Stimulated activated CD8-positive, alpha-beta memory T cell treated with anti-CD3 and anti-CD28 coated beads, Interleukin-12 subunit alpha, Interleukin-12 subunit beta, amount 100 ng/mL, for 24 hours (primary cell): Measurements from ENCODE around the gene DTNB.
"Not testable (repeated sequence)": the region's sequence is repeated elsewhere in the genome, so short reads cannot be mapped to it uniquely, and the experiment has no call there.

Source experiments
- DNase-seq: peaks from one replicate; pipeline ENCODE4 v3.0.0-alpha.2; 2020; ENCODE audit errors: extremely low read depth

DTNB gene

DNA sequence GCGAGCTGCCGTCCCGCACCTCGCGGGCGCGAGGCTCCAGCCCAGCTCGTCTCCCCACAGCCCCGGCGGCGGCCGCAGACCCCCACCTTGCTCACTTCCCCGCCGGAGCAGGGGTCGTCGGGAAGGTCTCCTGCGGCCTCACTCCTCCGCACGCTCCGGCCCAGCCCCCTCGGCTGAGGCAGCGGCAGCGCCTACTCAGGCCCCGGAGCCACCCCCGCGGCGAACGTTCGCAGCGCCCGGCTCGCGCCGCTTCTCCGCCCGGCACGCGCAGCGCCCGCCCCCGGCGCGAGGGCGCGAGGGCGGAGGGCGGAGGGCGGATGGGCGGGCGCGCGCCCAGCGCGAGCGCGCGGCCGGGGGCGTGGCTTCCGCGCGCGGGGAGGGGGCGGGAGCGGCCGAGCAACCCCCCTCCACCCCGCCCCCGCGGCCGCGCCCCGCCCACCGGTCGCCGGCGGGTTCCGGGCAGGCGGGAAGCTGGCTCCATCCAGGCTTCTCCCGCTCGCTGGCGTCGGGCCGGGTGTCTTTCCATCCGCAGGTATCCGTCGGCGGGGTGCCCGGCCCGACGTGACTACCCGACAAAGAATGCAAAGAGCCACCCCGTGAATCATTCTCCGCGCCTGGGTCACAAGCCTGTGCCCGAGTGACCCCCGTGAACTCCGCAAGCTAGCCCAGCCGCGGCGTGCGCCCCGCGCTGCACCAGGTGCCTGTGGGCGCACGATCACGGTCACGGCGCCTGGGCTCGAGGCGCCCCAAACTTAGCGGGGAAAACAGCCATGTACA lies at the start of gene DTNB:
TSS of gene DTNB (minus strand) at position 278 of the 777 bp plus-strand sequence. CDS start 20,917 bp downstream, outside the sequence.
- peak; percentile 45 for DNase-seq

DNA sequence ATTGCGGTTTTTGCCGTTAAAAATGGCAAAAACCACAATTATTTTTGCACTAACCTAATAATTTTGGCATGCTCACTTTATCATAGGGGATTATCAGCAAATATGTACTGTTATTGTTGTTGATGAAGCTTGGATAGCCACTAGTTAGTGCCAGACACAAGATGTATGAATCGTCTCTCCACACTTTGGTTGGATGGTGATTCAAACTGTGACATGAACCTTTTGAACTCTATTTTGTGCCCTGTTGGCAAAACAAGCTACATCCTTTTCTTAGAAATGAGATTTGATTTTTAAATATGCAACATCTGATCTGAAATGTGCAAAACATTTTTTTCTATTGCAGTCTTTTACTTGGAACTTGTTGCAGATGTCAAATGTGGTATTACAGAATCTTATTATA lies 48.8 kb upstream of the DTNB start:
- DNase-seq = no peak

DNA sequence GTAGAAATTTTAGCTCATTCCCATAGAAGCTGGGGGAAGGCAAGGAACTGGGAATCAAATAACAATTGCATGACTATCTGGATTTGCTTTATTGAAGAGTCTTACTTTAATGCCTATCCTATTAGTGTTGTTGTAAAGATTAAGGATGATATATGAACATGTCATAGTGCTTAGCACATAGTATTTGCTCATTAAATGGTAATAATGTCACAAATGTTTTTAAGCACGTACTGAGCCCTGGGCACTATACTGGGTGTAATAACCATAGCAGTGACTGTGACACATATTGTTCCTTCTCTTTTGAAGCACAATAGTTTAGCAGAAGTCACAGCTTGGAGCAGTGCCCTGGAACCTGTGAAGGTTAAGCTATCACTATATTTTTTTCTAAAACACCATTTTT lies 47.2 kb upstream of the DTNB start:
- no peak for DNase-seq

DNA sequence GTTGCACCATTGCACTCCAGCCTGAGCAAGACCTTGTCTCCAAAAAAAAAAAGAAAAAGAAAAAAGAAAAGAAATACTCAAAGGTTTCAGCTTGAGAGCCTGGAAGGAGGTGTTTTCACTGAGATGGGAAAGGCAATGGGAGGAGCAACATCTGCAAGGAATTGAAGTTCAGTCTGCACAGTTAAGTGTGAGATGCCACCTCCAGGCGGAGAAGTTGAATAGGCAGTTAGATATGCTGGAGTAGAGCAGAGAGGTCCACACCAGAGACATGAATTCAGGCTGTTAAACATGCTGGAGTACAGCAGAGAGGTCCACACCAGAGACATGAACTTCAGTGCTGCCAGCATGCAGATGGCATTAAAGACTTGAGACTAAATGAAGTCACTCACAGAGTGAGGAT lies 41.4 kb upstream of the DTNB start:
- DNase-seq = no peak

DNA sequence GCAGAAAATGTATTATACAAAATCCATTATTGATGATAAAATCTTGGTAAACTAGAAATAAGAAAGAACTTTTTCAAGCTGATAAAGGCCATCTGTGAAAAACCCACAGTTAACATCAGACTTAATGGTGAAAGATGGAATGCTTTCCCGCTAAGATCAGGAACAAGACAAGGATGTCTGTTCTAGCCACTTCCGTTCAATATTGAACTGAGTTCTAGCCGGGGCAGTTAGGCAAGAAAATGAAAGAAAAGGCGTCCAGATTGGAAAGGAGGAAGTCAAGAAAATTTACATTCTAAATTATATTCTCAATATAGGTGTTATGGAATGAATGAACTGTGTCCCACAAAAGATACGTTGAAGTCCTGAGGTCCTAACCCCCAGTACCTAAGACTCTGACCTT lies 39.1 kb upstream of the DTNB start:
- DNase-seq = no peak

DNA sequence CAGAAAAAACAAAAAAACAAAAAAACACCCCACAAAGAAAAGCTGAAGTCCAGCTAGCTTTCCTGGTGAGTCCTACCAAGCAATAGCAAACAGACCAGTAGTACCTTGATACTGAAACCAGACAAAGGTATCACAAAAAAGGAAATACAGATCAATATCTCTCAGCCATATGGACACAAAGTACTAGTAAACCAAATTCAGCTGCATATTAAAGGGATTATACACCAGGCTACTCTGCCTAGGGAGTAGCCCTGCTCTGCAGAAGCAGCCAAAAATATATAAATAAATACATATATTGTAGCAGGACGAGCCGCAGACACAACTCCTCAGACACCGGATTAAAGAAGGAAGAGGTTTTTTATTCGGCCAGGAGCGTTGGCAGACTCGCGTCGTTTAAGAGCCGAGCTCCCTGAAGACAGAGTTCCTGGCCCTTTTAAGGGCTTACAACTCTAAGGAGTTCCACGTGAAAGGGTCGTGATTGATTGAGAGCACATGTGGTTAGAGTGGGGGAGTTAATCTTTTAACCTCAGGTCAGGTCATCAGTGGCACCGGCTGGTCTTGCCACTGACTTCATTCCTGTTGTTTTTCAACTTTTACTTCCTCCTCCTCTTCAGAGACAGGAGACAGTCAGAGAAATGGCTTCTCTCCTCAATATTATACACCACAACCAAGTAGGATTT lies 38.4 kb upstream of the DTNB start:
- DNase-seq = no peak

DNA sequence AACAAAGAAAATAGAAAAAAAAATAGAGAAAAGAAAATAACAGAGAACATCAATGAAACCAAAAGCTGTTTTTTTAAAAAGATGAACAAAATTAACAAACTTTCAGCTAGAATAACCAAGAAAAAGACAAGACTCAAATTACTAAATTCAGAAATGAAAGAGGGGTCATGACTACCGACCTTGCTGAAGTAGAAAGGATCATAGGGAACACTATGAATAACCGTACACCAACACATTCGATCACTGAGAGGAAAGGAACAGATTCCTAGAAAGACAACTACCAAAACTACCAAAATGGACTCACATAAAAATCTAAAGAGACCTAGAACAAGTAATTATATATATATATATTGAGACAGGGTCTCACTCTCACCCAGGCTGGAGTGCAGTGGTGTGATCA lies 37.4 kb upstream of the DTNB start:
- no peak for DNase-seq

DNA sequence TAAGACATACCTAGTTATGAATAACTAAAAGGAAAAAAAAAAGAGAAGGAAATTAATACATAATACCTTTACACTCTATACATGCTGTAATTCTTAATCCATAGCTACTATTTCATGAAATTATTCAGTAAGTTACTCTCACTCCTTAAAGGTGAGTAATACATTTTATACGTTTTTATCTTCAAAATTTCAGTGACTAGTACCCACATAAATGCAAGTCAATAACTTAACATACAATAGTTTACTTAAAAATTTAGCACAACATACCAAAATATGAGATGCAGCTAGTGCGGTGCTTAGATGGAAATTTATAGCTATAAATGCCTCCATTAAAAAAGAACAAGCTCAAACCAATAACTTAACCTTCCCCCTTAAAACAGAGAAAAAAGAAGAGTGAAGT lies 36.0 kb upstream of the DTNB start:
- DNase-seq = no peak

DNA sequence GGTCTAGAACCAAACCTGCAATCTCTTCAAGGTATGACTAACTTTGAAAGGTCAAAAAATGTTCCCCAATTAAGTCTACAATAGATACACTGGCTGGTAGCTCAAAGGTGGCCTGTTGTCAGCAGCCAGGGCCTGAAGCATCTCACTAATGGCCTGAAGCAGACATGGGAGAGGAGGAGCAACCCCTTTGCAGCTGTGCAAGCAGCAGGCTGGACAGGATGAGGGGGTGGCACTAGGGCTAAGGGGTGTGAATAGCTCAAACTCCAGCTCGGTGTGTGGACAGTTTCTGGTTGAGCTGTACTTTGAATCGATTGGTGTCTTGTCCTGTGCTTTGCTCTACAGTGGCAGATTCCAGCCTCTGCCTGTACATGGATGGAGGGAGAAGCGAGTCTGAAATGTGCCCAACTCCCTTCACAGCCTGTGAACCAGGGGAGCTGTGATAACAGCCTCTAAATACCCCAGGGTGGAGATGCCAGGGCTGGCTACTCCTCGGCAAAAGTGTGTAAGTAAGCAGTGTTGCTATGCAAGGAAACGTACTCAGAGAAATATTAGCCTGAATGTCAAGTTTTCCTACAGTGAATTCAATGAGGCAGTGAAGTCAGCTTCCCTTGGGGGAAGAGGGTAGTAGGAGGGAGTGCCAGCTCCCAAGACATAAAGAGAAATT lies 34.7 kb upstream of the DTNB start:
- DNase-seq = no peak

DNA sequence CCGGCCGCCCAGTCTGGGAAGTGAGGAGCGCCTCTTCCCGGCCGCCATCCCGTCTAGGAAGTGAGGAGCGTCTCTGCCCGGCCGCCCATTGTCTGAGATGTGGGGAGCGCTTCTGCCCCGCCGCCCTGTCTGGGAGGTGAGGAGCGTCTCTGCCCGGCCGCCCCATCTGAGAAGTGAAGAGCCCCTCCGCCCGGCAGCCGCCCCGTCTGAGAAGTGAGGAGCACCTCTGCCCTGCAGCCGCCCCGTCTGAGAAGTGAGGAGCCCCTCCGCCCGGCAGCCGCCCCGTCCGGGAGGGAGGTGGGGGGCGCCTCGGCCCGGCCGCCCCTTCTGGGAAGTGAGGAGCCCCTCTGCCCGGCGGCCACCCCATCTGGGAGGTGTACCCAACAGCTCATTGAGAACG lies 32.2 kb upstream of the DTNB start:
- DNase-seq = not testable (repeated sequence)

DNA sequence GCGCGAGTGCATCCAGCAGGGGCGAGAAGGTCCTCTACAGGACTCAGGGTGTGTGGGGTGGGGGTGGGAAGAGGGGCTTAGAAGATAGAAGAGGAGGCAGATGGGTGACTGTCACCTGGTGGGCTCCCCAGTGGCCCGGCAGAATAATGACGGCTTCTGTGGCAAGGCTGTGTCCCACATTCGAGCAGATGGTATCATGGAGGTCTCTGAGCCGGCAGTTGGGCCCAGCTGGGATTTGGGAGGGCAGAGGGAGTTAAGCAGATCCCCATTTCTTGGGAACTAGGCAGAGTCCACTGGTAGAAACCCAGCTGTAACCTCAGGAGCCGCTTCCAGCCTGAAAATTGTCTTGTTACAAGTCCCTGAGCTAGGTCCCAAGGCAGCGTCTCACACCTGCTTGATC lies 28.4 kb upstream of the DTNB start:
- DNase-seq = no peak

DNA sequence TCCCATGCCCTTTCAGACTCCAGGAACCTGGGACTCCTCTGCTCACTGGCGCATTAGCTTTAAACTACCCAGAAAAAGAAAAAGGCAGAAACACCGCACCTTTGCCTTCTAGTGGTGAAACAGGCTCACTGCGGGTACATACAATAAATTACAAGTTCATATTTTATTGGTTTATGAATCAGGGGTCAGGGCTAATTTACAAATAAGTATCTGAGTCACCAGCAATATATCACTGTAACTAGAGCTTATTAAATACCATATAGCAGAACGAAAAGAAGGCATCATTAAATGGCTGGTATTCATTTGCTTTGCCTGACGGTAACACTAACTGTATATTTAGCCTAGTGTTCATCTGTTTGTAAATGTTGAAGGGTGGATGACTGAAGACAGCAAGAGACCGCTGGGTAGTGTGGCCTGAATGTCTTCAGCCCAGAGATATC lies 26.9 kb upstream of the DTNB start:
- no peak for DNase-seq

DNA sequence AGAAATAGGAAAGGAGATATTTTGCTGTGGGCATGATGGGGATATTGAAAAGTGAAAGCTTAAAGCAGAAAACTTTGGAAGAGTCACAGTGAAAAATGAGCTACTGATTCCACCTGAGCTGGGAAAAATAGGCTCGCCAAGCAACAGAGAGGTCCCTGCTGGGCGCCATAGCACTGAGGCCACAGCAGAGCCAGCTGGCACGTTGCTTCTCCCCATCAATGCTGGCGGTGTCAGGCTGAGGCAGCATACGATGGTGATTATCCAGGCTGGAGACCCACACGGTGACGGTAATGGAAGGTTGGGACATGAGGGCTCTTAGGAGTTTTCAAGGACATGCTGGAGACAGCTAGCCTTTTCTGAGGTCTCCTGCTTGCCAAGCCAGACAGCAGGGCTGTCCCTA lies 25.8 kb upstream of the DTNB start:
- no peak for DNase-seq

DNA sequence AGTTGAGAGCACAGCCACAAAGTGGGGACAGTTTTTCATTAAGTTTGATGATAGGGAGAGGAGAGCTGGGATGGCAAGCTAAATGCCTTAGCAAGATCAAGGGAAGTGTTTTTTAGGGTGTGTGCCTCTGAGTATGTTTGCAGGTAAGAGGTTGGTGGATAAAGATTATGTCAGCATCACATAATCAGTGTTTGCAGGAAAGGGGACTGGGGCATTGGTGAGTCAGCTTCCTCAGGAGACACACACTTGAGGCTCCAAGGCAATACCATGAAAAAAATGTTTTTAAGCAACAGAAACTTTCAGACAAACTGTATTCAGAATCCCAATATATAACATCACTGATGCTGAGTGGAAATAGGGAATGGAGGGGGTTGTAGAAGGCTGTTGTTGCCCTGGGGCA lies 25.4 kb upstream of the DTNB start:
- no peak for DNase-seq

DNA sequence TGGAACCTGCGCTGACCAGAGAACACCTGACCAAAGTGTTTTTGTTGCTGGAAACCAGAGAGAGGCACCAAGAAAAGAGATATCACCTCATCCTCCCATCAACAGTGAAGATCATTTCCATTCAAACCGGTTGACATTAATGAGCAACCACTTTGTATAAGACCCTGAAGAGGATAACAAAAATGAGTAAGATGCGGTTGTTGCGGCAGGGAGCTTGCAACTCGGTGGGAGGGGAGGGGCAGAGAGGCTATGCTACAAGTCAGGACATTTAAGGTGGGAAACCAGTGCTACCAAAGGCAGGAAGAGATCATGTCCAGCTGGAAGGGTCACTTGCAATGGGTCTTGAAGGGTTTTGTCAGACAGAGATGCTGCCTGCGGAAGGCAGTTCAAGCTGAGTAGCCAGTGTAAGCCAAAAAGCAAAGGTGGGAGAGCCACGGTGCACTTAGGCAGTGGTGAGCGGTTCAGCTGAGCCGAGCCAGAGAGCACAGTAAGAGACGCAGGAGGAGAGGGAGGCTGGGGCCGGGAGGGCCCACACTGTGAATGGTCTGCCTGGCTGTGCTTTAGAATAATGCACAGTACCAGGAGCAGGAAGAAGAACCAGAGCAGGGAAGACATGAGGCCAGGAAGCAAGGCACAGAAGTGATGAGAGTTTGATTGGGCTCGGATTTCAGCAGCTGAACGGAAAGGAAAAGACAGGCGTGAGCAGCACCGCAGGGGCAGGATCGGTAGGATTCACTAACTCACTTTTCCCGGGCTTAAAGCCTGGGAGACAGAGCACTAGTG lies 24.4 kb upstream of the DTNB start:
- DNase-seq = no peak

DNA sequence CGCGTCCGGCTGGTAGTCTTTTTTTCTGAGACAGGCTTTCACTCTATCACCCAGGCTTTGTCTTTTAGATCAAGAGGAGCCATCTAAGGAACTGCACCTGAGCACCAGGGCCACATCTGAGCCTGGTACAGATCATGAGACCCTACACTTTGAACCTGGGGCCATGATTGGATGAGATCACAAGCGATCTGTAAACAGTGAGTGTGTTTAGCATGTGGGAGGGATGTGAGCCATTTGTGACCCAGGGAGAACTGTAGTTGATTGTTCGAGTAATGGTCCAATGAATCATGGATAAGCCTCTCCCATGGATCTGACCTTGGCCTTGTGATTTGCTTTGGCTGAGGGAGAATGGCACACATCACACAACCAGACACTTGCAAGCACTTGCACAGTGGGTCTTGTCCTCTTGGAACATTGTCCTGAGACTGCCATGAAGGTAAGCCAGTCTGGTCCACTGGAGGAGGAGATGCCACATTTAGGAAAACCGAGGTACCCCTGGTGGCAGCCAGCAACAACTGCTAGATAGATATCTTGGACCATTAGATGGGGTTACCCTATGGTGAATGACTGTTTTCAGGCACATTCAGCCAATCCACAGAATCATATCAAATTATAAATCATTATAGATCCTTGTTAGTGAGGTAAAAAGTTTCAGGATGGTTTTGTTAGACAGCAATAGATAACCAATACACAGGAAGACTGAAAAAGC lies 19.5 kb upstream of the DTNB start:
- DNase-seq = no peak

DNA sequence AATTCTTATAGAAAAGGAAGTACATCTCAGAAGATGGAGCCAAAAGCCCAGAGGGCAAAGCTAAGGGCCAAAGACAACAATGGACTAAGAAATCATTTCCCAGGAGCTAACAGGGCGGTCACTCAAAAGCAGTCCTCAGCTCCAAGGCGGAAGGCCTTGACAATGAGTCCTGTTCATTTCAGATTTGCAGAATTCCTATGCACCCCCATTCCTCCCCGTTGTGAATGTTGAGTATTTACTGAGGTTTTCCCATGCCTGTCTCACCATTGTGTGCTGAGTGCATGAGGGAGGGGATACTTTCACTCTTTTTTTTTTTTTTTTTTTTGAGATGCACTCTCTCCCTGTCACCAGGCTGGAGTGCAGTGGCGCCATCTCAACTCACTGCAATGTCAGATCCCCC lies 18.8 kb upstream of the DTNB start:
- no peak for DNase-seq

DNA sequence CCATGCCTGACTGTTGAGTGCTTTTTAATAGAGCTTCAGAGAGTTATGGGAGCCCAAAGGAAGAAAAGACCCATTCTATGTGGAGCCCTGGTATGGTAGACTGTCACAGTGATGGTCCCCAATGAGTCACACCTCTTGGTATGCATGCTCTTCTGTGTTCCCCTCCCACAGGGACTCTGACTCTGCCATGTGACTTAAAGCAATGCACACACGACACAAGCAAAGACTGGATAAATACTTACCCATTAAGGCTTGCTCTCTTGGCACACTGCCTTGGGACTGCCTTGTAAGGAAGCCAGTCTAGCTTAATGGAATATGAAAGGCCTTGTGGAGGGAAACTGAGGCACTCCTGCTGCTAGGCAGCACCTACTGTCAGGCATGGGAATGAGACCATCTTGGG lies 16.7 kb upstream of the DTNB start:
- DNase-seq = no peak

DNA sequence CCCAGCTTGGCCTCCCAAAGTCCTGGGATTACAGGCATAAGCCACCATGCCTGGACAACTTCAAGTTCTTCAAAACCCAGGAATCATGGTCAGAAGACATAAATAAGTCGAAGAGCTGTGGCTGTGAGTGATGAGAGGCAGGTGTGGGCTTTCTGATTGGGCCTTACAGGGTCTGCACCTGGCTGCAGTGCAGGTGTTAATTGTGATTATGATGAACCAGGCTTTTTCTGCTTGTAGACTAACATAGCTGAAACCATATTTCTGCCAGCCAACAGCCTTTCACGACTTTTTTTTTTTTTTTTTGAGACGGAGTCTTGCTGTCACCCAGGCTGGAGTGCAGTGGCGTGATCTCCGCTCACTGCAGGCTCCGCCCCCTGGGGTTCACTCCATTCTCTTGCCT lies 14.9 kb upstream of the DTNB start:
- DNase-seq = no peak

DNA sequence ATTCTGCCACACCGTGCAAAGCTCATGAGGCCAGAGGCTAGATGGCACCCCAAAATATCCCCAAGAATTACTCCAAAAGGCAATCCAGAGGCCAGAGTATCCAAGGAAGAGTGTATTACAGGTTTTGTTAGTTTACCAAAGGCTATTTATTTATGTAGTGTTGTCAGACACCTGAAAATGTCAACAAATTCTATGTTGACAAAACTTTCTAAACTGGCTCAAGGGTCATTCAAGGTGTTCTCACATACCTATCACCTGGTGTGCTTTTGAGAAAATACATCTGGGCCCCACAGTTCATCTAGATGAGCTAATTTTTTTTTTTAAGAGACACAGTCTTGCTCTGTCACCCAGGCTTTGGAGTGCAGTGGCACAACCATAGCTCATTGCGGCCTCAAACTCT lies 12.4 kb upstream of the DTNB start:
- no peak for DNase-seq
